NCI-H748 treated with DMSO at 0.1 percent for 48 hours (cell line): Measurements from ENCODE around the gene OSGEP.
A peak's percentile ranks its signal among the peaks of the same experiment; 100 is the strongest.
"Not testable (repeated sequence)": the region's sequence is repeated elsewhere in the genome, so short reads cannot be mapped to it uniquely, and the experiment has no call there.

ENCODE experiments used
- DNase-seq: peaks from one replicate; lab custom pipeline; 2025; lab: John Stamatoyannopoulos, UW

OSGEP gene

GRCh38 chr14:20469890-20470602 is 15.4 kb upstream of the OSGEP start:
- peak; percentile 32 for DNase-seq

GRCh38 chr14:20469242-20469889 is 14.8 kb upstream of the OSGEP start, which contains the start of gene PNP:
Gene PNP (plus strand): TSS chr14:20469406. CDS start chr14:20469525, 119 bp downstream.
- DNase-seq = peak; percentile 82

- no peak for DNase-seq
Measured at GRCh38 chr14:20468764-20469241, 14.2 kb upstream of the OSGEP start.

GRCh38 chr14:20461225-20462141 is 6.9 kb upstream of the OSGEP start, which contains the start of gene PIP4P1:
Gene PIP4P1 (minus strand): TSS chr14:20461434. CDS start chr14:20461325, 109 bp downstream.
- peak; percentile 99 for DNase-seq

- peak; percentile 31 for DNase-seq
Measured at GRCh38 chr14:20460458-20461224, 6.0 kb upstream of the OSGEP start.

GRCh38 chr14:20458031-20458789 is 3.6 kb upstream of the OSGEP start:
- no peak for DNase-seq

- DNase-seq = no peak
Measured at GRCh38 chr14:20456971-20457370, 2.4 kb upstream of the OSGEP start.

GRCh38 chr14:20455355-20456300 is 1.0 kb upstream of the OSGEP start:
- peak; percentile 75 for DNase-seq

- not testable (repeated sequence) for DNase-seq
Measured at GRCh38 chr14:20452831-20453230, 1.8 kb downstream of the OSGEP start.

GRCh38 chr14:20446889-20447288 is 7.7 kb downstream of the OSGEP start:
- no peak for DNase-seq

GRCh38 chr14:20443650-20444049 is 11.0 kb downstream of the OSGEP start:
- not testable (repeated sequence) for DNase-seq

GRCh38 chr14:20441461-20441860 is 13.2 kb downstream of the OSGEP start:
- DNase-seq = no peak

GRCh38 chr14:20440882-20441281 is 13.7 kb downstream of the OSGEP start:
- no peak for DNase-seq

- no peak for DNase-seq
Measured at GRCh38 chr14:20440465-20440864, 14.1 kb downstream of the OSGEP start.

GRCh38 chr14:20438664-20439063 is 15.9 kb downstream of the OSGEP start:
- no peak for DNase-seq

- no peak for DNase-seq
Measured at GRCh38 chr14:20436363-20436755, 18.3 kb downstream of the OSGEP start.

- DNase-seq = no peak
Measured at GRCh38 chr14:20435582-20436362, 18.8 kb downstream of the OSGEP start, which contains the start of gene KLHL33. Gene KLHL33 (minus strand): TSS chr14:20436166. CDS start chr14:20435811, 355 bp downstream.
